HG02610 (cell line): ENCODE results near the gene RAET1G.
"Not testable (repeated sequence)": the region's sequence is repeated elsewhere in the genome, so short reads cannot be mapped to it uniquely, and the experiment has no call there.

Source experiments
- ATAC-seq: cut with Tn5 transposase; IDR thresholded peaks from one replicate; pipeline ENCODE4 v1.9.1; 2021; ENCODE audit warnings: mild to moderate bottlenecking, moderate library complexity; ENCODE audit not compliant: unreplicated experiment

RAET1G gene

GRCh38 chr6:149915970-149916865 lies 6.7 kb downstream of the RAET1G start:
- no peak for ATAC-seq

GRCh38 chr6:149913540-149914240 lies 9.2 kb downstream of the RAET1G start:
- ATAC-seq, result no peak

- no peak for ATAC-seq
These were observed 9.8 kb downstream of the RAET1G start for GRCh38 chr6:149913085-149913484.

- not testable (repeated sequence) for ATAC-seq
These were observed 10.2 kb downstream of the RAET1G start for GRCh38 chr6:149912680-149913079.

- ATAC-seq, result no peak
These were observed 12.2 kb downstream of the RAET1G start for GRCh38 chr6:149910721-149911151.

- no peak for ATAC-seq
These were observed 13.0 kb downstream of the RAET1G start for GRCh38 chr6:149909701-149910470.

- not testable (repeated sequence) for ATAC-seq
These were observed 14.4 kb downstream of the RAET1G start for GRCh38 chr6:149908480-149908879.

- no peak for ATAC-seq
These were observed 15.6 kb downstream of the RAET1G start for GRCh38 chr6:149907317-149907716.

GRCh38 chr6:149906405-149906804 lies 16.5 kb downstream of the RAET1G start:
- no peak for ATAC-seq

- no peak for ATAC-seq
These were observed 17.0 kb downstream of the RAET1G start for GRCh38 chr6:149905911-149906371.

- no peak for ATAC-seq
These were observed 17.5 kb downstream of the RAET1G start for GRCh38 chr6:149905371-149905910.

- no peak for ATAC-seq
These were observed 18.1 kb downstream of the RAET1G start for GRCh38 chr6:149904661-149905370.

- no peak for ATAC-seq
These were observed 18.8 kb downstream of the RAET1G start for GRCh38 chr6:149903938-149904611.

GRCh38 chr6:149901444-149902140 lies 21.3 kb downstream of the RAET1G start:
- ATAC-seq, result no peak

GRCh38 chr6:149900620-149901443 lies 22.1 kb downstream of the RAET1G start:
- no peak for ATAC-seq

GRCh38 chr6:149899926-149900619 lies 22.8 kb downstream of the RAET1G start:
- ATAC-seq, result no peak

GRCh38 chr6:149899486-149899885 lies 23.4 kb downstream of the RAET1G start:
- no peak for ATAC-seq

GRCh38 chr6:149898966-149899365 lies 24.0 kb downstream of the RAET1G start:
- no peak for ATAC-seq
